GM12873 (cell line): ENCODE results near the gene DAPK2.

ENCODE experiments used
- TF ChIP-seq, protein P1 (sequence below): IDR thresholded peaks from 2 replicates; pipeline ENCODE4 v1.5.1; 2012; ENCODE audit warnings: low read depth, mild to moderate bottlenecking, moderate library complexity, low read length, control low read depth; ENCODE audit not compliant: insufficient read depth; ENCODE audit errors: missing control alignments

The DAPK2 gene

DNA sequence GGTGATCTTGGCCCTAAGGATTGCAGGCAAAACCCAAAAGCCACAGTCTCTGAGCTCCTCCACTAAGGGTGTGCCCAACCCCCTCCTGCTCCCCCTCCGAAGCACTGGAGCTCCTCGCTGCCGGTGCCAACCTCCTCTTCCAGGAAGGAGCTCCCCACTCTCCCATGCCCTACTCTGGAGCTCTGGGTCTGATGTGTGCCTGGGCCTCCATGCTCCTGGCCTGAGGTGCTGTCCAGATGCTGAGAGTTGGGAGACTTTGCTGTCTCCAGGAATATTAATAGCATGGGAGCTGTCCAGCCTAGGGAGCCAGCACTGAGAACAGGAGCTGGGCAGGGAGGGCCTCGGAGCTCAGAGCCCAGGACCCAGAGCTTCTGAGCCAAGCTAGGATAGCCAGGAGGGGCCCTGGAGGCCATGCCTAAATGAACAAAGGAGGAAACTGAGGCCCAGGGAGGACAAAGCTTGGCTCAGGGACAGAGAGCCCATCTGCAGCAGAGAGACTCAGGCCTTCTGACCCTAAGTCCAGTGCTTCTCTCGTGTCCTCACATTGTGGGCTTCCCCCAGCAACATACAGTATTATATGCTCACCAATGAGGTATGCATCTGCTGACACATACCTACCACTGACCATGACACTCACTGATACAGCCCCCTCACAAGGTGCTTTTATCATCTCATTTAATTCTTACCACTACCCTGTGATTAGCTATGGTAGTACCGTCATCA is 175.6 kb downstream of the DAPK2 start:
- TF ChIP-seq, protein P1, sequence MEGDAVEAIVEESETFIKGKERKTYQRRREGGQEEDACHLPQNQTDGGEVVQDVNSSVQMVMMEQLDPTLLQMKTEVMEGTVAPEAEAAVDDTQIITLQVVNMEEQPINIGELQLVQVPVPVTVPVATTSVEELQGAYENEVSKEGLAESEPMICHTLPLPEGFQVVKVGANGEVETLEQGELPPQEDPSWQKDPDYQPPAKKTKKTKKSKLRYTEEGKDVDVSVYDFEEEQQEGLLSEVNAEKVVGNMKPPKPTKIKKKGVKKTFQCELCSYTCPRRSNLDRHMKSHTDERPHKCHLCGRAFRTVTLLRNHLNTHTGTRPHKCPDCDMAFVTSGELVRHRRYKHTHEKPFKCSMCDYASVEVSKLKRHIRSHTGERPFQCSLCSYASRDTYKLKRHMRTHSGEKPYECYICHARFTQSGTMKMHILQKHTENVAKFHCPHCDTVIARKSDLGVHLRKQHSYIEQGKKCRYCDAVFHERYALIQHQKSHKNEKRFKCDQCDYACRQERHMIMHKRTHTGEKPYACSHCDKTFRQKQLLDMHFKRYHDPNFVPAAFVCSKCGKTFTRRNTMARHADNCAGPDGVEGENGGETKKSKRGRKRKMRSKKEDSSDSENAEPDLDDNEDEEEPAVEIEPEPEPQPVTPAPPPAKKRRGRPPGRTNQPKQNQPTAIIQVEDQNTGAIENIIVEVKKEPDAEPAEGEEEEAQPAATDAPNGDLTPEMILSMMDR, result no peak

DNA sequence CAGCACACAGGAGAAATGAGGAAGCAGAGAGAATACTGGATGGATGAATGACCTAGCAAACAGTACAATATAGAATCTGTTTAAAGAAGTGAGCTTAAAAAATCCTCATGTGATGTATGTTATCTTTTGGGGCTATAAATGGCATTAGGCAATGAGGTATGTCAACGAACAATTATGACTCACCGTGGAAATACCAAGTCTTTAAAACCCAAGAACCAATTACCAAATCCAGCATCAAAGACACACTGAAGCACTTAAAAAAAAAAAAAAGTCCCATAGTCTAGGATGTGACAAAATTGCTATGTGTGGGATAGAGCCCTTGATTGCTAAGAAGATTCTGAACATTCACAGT is 176.3 kb downstream of the DAPK2 start:
- TF ChIP-seq, protein P1, result no peak

DNA sequence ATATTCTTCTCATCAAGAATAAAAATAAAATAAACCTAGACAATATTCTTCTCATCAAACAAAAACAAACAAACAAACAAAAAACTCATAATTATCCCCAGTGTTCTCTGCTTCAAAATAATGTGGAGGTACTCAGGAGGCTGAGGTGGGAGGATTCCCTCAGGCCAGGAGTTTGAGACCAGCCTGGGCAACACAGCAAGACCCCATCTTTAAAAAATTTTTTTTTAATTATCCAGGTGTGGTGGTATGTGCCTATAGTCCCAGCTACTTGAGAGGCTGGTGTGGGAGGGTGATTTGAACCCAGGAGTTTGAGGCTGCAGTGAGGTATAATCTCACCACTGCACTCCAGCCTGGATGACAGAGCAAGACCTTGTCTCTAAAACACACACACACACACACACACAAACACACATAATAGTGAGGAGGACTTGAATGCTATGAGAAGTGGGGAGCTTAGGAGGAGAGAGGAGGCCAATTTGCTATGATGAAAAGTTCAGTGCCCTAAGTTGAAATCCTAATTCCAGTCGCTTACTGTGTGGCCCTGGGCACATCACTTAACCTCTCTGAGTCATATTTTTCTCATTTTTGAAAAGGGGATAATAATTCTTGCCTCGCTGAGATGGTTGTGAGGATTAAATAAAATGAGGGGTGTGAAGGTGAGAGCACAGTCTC is 176.8 kb downstream of the DAPK2 start:
- TF ChIP-seq, protein P1, result no peak

DNA sequence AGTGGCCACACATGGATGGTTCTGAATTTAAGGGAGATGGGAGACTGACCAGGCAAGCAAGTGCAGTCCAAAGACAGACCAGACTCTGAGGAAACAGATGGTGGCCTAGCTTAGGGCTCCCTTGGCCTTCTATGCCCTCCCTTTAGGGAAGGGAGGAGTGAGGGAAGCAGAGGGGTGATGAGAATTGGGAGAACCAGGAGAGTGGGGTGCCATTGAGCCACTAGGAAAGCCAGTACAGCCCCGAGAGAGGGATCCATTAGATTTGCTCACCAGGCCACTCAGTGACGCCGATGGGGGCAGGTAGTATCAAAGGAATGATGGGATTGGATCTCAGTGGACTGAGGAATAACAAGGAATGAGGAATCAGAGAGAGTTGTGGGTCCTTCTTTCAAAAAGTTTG is 182.1 kb downstream of the DAPK2 start:
- TF ChIP-seq, protein P1, result no peak

DNA sequence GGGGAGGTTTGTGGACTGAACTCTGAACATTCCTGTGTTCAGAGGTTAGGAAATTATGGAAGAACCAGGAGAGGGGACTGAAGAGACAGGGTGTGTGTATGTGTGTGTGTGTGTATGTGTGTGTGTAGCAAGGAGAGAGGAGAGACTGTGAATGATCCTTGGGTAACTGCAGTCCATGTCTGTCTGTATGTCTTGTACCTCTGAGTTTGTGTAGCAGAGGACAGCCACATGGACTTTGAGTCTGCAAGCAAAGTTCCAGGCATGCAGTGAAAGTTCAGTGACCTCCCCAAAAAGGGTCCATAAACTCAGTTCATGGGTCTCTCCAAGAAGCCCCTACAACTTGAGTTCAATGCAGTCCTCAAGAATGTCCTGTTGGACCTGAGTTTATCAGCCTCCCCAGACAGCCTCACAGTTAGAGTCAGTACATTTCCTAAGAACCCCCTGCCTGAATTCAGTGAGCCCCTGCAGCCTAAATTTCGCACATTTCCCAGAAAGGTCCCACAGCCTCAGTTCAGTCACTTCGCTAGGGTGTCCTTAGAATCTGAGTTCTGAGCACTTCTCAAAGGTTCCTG is 184.3 kb downstream of the DAPK2 start:
- TF ChIP-seq, protein P1, result no peak

DNA sequence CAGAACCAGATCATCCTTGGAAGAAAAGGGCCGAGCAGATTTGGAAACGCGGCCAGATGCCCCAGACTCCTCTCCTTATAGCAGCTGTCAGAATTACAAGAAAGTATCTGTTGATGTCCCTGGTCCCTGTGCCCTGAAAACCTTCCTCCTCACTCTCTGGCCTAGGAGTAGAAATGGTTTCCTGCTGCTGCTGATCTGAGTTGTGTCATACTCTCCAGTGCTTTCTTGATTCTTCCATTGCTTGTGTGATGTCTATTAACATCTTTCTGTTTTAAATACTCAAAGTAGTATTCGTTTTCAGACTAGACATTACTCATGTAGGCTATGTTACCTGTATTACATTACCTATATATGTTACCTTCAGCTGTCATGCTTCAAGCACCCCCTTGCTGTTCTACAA is 185.7 kb downstream of the DAPK2 start:
- TF ChIP-seq, protein P1, result no peak

DNA sequence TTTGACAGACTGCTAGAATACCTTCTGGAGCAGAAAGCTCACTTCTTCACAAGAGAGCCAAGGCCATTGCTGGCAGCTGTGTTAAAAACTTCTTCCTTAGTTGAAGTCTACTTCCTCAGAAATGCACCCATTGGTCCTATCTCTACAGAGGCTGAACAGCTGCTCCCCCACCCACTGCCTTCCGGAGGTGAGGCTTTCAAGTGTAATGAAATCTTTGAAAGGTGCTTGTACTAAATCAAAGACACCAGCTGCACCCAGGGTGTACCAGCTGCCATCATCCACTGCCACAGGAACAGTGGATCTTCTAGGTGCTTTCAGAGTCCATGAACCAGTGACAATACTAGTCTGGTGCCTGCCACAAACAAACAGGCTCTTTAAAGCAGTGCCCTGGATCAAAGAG is 186.1 kb downstream of the DAPK2 start:
- TF ChIP-seq, protein P1, result no peak
